HEK293 (cell line): Measurements from ENCODE around the gene OLA1.

Experiments
- CTCF ChIP-seq: fragments of 450-650 bp; formaldehyde crosslinking; IDR thresholded peaks from 2 replicates; pipeline ENCODE4 v1.5.1; 2016; ENCODE audit warnings: missing biosample characterization, missing genetic modification characterization
- SP2 ChIP-seq: fragments of 450-650 bp; formaldehyde crosslinking; IDR thresholded peaks from 2 replicates; pipeline ENCODE4 v1.5.1; 2016; ENCODE audit warnings: missing biosample characterization, missing genetic modification characterization
- ZNF10 ChIP-seq: fragments of 450-650 bp; formaldehyde crosslinking; IDR thresholded peaks from 2 replicates; pipeline ENCODE4 v1.5.1; 2017; ENCODE audit warnings: missing biosample characterization, missing genetic modification characterization

- TF ChIP-seq CTCF (tag by site-specific recombination) = no peak
- no peak for TF ChIP-seq ZNF10 (tag by site-specific recombination)
- no peak for TF ChIP-seq SP2
Observed at GRCh38 chr2:174040417-174040701, 208.0 kb downstream of the OLA1 start.
